Progenitor cell of endocrine pancreas (in vitro differentiated cells): ENCODE measurements around the gene UBE2R2. TPM values are rescaled to one million over a fixed set of nuclear protein-coding genes. Genes with fewer than 3 reads are reported as not detected.
"Not testable (repeated sequence)": the region's sequence is repeated elsewhere in the genome, so short reads cannot be mapped to it uniquely, and the experiment has no call there.

ENCODE experiments used
- DNase-seq: peaks from one replicate; pipeline ENCODE4 v3.0.0; 2021; ENCODE audit warnings: low spot score; ENCODE audit not compliant: unreplicated experiment
- H3K27ac Mint-ChIP-seq: 2 replicates; pipeline ENCODE4 v1.8.0; 2021; ENCODE audit warnings: mild to moderate bottlenecking, moderate library complexity, mixed read lengths
- H3K27me3 Mint-ChIP-seq: 2 replicates; pipeline ENCODE4 v1.8.0; 2021; ENCODE audit warnings: mixed read lengths
- H3K36me3 Mint-ChIP-seq: 2 replicates; pipeline ENCODE4 v1.8.0; 2022; ENCODE audit warnings: mixed read lengths; ENCODE audit not compliant: insufficient read depth
- H3K4me1 Mint-ChIP-seq: 2 replicates; pipeline ENCODE4 v1.8.0; 2021; ENCODE audit warnings: low read depth, mixed read lengths
- H3K4me3 Mint-ChIP-seq: 2 replicates; pipeline ENCODE4 v1.8.0; 2021; ENCODE audit warnings: low read depth, mild to moderate bottlenecking, moderate library complexity, mixed read lengths
- H3K9me3 Mint-ChIP-seq: 2 replicates; pipeline ENCODE4 v1.8.0; 2021; ENCODE audit warnings: low read depth, mixed read lengths
- CTCF ChIP-seq: fragments of 200-600 bp; sonication (generic); IDR thresholded peaks from one replicate; pipeline ENCODE4 v1.5.0; 2021; ENCODE audit warnings: antibody characterized with exemption, mild to moderate bottlenecking; ENCODE audit not compliant: unreplicated experiment
- long read RNA-seq: library from polyadenylated mRNA; unstranded; transcript quantifications from one replicate; pipeline ENCODE4 v2.0.0, GENCODE V29; 2020
- total RNA-seq: library from RNA; stranded (reverse); gene quantifications from 2 replicates; pipeline ENCODE4 v1.2.1, GENCODE V29; 2021

The UBE2R2 gene, protein sequence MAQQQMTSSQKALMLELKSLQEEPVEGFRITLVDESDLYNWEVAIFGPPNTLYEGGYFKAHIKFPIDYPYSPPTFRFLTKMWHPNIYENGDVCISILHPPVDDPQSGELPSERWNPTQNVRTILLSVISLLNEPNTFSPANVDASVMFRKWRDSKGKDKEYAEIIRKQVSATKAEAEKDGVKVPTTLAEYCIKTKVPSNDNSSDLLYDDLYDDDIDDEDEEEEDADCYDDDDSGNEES
- 72.0 and 72.8 TPM in 2 replicates for total RNA-seq
- long read RNA-seq, full-length matches to known transcripts: 4 of 15 reads
- long read RNA-seq, partial matches to known transcripts: 7 of 15 reads
- long read RNA-seq, other reads (novel, unspliced or antisense): 4 of 15 reads

- peak within 1 kb of the TSS; percentile 97 for H3K27ac Mint-ChIP-seq
- peaks cover 26% of the 10 kb centered on the region for H3K4me1 Mint-ChIP-seq
- H3K4me3 Mint-ChIP-seq: peak within 1 kb of the TSS; percentile 88
- H3K36me3 Mint-ChIP-seq: peaks cover 2% of the 10 kb centered on the region
- no peaks in the 10 kb centered on the region for H3K9me3 Mint-ChIP-seq
- DNase-seq: peak; percentile 78
- H3K27me3 Mint-ChIP-seq: no peaks in the 10 kb centered on the region
- no peak for TF ChIP-seq CTCF
These were observed at the start of gene UBE2R2 for GRCh38 chr9:33816327-33817252. Gene UBE2R2 (plus strand): TSS chr9:33817160. CDS start chr9:33817758, 598 bp downstream.

DNA sequence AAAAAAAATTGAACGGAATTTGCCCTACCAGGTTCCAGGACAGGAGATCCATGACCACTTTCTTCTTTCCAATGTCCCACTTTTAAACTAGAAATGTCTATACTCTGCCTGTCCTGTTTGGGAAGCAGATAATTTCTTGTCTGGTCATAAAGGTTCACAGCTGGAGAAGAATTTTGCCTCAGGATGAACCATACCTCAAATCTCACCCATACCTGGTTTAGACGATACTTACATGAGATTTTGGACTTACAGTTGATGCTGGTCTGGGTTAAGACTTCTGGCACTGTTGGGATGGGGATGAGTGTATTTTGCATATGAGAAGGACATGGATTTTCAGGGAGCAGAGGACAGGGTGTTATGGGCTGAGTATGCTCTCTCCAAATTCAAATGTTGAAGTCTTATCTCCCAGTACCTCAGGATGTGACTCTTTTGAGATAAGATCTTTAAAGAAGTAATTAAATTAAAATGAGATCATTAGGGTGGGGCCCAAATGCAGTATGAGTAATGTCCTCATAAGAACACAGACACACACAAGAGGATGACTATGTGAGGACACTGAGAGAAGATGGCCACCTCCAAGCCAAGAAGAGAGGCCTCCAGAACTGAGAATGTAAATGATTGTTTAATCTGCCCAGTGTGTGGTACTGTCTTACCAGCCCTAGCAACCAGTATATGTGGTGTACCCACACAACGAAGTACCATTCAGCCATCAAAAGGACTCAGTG lies 46.6 kb upstream of the UBE2R2 start:
- not testable (repeated sequence) for H3K27ac Mint-ChIP-seq, H3K27me3 Mint-ChIP-seq, H3K4me1 Mint-ChIP-seq, H3K36me3 Mint-ChIP-seq, H3K9me3 Mint-ChIP-seq, H3K4me3 Mint-ChIP-seq, DNase-seq

DNA sequence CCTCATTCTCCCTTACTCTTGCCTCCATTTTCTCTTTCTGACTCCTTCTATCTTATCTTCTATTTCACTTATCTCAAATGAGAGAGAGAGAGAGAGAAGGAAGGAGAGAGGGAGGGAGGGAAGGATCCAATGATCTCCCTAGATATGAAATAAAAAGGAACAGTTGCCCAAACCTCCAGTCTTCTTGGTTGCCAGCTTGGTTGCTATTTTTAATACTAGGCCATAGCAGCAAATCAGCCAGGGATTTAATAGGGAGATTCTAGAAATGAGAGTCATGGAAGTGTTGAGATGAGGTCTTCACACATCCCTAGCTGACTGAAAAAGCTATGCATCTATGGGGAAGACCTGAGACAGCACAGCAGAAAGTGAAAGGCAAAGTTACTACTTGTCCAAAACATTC lies 43.8 kb upstream of the UBE2R2 start:
- H3K27ac Mint-ChIP-seq, H3K4me3 Mint-ChIP-seq, H3K4me1 Mint-ChIP-seq, DNase-seq, H3K36me3 Mint-ChIP-seq, H3K27me3 Mint-ChIP-seq, H3K9me3 Mint-ChIP-seq: not testable (repeated sequence)

DNA sequence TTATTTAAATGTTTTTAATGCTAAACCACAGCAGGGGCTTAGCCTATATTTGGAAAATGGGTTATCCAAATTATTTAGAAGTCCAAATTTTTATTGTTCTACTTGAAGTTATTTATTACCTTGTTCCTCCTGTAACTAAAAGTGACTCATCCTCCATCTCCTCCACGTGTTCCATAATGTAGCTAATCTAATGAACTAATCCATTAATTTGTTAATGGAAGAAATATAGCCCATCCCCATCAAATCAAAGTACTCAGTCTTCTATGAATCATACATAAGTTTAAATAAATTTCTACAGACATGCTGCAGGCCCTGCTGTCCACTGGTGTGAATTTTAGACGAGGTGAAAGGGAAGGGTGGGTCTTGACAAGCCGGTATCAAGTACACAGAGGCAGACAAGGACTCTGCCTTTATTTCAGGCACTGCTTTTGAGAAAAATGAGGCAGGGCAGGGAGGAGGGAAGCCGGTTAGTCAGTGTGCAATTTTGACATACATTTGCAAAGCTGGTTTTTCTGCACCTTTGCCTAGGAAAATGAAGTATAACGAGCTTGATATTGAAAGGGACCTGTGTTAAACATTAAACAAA lies 42.8 kb upstream of the UBE2R2 start:
- not testable (repeated sequence) for DNase-seq, H3K4me3 Mint-ChIP-seq, H3K27ac Mint-ChIP-seq, H3K9me3 Mint-ChIP-seq, H3K27me3 Mint-ChIP-seq, H3K36me3 Mint-ChIP-seq, H3K4me1 Mint-ChIP-seq

- Mint-ChIP-seq H3K4me3 (peak overlapping the region; percentile 45), H3K4me1 (no peaks in the 10 kb centered on the region), H3K36me3 (no peaks in the 10 kb centered on the region), H3K27me3 (no peaks in the 10 kb centered on the region), H3K27ac (no peak overlapping the region), H3K9me3 (no peaks in the 10 kb centered on the region)
- TF ChIP-seq CTCF: no peak
- no peak for DNase-seq
These were observed 40.4 kb upstream of the UBE2R2 start for GRCh38 chr9:33776578-33776977.

DNA sequence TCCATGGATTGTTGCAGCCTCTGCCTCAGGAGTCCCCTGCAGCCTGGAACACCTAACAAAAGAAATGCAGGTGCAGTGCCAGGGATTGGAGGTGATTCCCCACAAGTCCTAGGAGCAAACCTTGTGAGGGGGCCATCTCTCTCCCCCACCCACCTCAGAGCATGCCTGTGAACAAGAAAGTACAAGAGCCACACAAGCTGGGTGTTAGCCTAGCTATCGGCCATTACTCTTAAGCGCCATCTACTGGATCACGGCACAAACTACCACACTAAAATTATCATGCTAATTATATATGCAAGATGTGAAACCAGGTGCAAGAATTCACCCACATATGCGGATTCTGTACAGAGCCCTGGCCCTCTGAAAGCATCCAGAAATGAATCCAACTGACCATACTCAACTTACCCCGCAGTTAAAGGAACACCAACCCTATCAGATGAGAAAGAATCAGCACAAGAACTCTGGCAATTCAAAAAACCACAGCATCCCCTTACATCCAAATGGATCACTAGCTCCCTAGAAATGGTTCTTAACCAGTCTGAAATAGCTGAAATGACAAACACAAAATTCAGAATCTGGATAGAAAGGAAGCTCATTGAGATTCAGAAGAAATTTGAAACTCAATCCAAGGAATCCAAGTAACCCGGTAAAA lies 38.1 kb upstream of the UBE2R2 start:
- H3K36me3 Mint-ChIP-seq: no peaks in the 10 kb centered on the region
- no peak overlapping the region for H3K27ac Mint-ChIP-seq
- DNase-seq: peak; percentile 34
- H3K4me1 Mint-ChIP-seq: no peaks in the 10 kb centered on the region
- peak; percentile 84 for TF ChIP-seq CTCF
- H3K27me3 Mint-ChIP-seq: no peaks in the 10 kb centered on the region
- peaks cover 3% of the 10 kb centered on the region for H3K9me3 Mint-ChIP-seq
- peak overlapping the region; percentile 37 for H3K4me3 Mint-ChIP-seq
